ENCODE measurements around the gene KIF17.
"Not testable (repeated sequence)": the region's sequence is repeated elsewhere in the genome, so short reads cannot be mapped to it uniquely, and the experiment has no call there.

KIF17 gene

GRCh38 chr1:20727746-20728316 lies 10.0 kb upstream of the KIF17 start:
- DNase-seq (ENCODE audit: low read depth in 2 of 2, low spot score in 1 of 2) = no peak

DNA sequence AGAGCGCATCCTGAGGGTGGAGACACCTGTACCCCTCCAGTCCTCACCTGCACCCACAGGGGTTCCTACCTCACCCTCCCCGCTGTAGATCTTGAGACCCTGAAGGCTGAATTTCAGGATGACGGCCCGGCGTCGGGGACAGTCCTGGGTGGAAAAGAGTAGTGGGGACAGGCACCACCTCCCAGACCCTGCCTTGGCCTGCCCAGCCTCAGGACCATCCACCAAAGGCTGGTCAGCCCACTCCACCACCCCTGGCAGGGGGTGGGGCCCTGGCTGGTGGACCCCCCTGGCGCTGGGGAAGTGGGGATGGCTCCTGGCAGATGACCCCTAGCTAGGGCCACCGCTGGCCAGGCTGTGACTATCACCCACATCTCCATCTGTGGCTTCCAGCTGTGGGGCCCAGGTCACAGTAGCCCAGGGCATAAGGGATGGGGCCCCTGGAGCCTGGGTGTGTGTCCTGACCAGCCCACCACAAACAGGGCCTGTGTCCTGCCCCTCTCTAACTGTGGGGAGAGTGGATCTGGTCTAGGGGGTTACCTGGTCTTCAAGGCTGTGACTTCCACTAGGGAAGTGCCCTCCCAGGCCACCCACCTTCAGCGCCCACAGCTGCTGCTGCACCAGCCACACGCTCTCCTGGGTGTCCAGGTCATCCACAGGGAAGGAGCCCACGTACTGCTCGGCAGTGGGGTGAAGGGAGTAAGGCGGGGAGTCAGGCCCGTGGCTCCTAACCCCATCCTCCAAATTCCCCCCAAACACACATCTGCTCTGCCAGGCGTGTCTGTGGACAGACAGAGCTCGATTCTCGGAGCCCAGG lies 9.3 kb upstream of the KIF17 start:
- DNase-seq (ENCODE audit: low read depth in 2 of 2, low spot score in 1 of 2) = no peak

DNA sequence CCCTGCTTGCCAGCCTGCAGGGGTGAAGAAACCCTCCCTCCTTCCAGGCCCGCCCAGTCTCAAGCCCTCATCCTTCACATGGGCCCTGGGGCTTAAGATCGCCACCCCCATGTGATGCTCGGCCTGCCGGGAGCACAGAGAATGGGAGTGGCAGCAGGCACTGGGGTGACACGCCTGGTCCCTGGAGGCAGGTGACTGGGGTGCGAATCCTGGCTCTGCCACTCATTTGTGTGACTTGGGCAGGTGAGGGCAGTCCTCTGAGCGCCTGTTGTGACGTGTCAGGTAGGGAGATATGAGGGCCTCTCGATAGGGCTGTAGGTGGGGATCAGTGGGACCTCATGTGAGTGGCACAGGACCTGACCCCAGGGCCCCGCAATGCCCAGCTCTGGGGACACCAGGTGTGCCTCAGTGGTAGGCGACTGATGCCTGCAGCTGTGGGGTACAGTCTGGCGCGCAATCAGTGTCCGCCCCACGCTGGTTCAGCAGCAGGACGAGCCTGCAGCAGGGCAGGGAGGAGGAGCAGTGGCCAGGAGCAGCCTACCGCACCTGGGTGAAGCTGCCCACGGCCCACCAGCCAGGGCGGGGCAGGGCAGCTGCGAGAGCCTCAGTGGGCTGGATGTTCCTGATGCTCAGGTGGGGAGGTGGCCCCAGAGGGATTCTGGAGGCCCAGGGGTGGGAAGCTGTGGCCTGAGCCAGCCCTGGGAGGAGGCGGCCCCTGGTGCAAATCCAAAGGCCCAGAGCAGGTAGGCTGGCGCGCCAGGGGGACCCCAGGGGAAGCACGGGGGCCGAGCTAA lies 8.5 kb upstream of the KIF17 start:
- DNase-seq (ENCODE audit: low read depth in 2 of 2, low spot score in 1 of 2) = no peak

DNA sequence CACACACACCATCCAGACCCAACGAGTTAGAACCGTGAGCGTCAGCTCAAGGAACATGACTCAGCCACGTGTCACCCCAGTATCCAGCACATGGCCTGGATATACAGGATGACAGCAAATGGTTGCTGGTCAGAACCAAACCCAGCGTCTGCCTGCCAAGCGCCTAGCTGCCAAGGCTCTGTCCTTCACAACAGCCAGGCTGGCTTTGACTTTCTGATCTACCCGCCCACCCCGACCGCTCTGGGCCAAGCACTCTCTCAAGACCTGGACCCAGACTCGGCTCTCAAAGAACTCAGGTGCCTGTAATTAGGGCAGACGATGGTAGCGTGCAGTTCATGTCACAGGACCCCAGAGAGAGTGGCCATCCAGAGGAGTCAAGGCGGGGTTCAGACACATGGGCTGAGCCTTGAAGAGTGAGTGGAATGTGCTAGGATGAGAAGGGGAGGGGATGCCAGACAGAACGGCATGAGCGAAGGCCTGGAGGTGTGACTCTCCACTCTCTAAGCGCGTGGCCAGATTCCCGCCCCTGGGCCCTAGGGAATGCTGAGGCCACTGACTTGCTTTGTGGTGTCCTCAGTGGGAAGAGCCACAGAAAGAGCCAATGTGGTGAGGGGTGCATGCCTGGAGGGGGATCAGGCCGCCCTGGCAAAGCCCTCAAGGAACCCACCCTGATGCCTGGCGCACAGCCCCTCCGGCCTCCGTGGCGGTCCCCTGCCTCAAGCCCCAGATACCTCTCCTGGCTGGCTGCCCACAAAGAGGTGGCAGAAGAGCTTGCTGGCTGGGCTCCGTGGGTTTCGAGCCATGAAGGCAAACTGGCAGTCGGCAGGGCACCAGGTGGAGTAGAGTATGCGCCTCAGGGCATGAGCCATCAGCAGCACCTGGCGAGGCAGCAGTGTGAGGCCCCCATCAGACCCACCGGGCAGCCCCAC lies 7.6 kb upstream of the KIF17 start:
- DNase-seq (ENCODE audit: low read depth in 2 of 2, low spot score in 1 of 2) = no peak

- DNase-seq (ENCODE audit: low read depth in 2 of 2, low spot score in 1 of 2) = no peak
These were observed 6.8 kb upstream of the KIF17 start for GRCh38 chr1:20724364-20725188.

GRCh38 chr1:20723537-20724363 lies 5.9 kb upstream of the KIF17 start:
- DNase-seq (ENCODE audit: low read depth in 2 of 2, low spot score in 1 of 2) = no peak

DNA sequence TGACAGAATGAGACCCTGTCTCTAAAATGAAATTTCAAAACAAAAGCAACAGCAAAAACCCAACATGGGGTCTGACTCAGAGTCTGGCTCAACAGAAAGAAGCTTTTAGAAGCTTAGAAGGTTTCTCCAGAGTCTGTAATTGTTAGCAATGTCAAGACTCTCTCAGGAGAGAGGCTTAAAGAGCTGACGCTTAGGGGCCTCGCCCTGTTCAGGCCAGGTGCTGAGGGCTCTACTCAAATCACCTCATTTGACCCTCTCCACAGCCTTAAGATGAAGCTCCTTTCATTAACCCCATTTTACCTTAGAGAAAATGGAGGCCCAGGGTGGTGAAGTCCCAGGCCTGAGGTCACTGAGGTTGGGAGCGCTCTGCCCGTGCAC lies 5.3 kb upstream of the KIF17 start:
- DNase-seq (ENCODE audit: low read depth in 2 of 2, low spot score in 1 of 2) = no peak

DNA sequence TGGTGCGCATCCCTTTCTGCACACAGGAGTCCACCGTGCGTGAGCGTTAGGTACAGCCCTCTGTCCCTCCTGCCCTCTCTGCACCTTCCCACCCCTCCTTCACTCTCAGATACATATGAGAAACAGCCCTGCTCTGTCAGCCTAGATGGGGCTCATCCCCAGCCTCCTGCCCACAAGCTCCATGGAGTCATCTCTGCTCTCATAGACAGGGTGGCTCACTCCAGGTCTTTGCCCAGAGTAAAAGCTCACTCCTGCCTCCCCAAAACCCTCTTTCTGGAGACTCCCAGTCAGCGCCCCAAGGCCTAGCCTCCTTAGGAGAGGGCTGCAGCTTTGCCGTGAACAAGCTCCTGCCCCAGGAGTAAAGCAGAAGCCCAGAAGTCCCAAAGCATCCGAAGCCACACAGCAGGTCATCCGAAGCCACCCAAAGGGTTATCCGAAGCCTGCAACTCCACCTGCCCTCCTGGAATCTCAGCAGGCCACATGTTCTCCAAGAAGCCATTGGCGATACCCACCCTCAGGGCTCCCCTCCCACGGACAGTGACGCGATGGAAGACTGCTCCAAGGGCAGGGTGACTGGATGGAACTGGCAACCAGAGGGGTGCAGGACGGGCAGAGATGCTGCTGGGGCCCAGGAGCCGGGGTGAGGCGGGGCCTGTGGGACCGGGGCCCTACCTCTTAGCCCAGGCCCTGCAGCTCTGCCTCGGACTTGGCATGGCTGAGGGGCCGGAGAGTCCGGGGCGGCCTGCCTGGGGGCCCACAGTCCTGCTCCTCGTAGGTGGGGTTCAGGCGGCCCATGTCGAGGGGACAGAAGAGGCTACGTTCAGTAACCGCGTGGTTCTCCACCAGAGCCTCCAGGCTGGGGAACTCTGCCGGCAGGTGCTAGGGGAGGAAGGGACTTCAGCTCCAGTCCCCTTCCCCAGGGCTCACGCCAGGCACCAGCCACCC lies 3.6 kb upstream of the KIF17 start:
- no peak for DNase-seq (ENCODE audit: low read depth in 2 of 2, low spot score in 1 of 2)

GRCh38 chr1:20720631-20721091 lies 2.9 kb upstream of the KIF17 start:
- no peak for DNase-seq (ENCODE audit: low read depth in 2 of 2, low spot score in 1 of 2)

DNA sequence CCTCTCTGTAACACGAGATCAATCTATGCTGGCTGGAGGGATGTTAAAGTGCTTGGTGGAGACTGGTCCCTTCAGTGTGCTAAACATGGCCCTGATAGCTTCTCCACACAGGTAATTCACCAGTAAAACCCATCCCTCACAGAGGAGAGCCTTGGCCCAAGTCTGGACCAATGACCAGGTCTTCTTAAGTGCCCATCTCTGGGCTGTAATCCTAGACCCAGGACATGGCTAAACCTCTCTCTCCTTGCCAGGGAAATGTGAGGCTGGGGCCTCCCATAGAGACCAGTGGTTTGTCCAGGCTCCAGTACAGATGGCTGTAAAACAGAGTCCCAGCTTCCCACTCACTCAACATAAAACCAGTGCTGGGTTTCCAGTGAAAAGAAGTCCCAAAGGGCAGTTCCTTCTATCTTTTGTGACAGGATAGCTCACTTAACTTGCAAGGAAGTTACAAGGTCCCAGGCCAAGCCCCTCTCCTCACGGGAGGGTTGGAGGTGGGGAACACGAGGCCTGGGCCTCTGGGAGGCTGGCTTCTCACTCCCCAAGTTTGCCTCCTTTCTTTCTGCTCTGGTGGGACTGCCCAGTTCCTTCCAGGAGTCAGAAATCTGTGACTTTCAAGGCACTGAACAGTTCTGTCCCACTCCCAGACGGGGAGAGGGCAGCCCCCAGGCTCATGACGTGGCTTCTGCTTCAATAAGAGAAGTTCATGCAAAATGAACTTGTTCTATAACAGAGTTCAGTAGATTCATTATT lies 2.2 kb upstream of the KIF17 start:
- DNase-seq (ENCODE audit: low read depth in 2 of 2, low spot score in 1 of 2) = no peak

DNA sequence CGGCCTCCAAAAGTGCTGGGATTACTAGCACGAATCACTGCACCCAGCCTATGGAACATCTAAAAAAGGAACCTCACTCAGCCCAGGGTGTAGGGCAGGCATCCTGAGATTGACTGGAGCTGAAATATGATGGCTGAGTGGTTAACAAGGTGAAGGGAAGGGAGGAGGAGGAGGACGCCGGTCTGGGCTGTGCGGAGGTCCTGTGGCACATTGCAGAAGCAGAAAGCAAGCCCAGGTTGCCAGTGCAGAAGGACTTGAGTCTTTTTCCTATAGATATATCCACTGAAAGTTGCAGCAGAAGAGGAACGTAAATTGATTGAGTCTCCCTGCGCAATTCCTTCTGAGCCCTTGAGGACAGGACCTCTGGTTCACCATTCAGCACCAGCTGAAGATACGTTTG lies 1.5 kb upstream of the KIF17 start:
- no peak for DNase-seq (ENCODE audit: low read depth in 2 of 2, low spot score in 1 of 2)

- DNase-seq (ENCODE audit: low read depth in 2 of 2, low spot score in 1 of 2) = not testable (repeated sequence)
These were observed 606 bp upstream of the KIF17 start for GRCh38 chr1:20718343-20718882.

DNA sequence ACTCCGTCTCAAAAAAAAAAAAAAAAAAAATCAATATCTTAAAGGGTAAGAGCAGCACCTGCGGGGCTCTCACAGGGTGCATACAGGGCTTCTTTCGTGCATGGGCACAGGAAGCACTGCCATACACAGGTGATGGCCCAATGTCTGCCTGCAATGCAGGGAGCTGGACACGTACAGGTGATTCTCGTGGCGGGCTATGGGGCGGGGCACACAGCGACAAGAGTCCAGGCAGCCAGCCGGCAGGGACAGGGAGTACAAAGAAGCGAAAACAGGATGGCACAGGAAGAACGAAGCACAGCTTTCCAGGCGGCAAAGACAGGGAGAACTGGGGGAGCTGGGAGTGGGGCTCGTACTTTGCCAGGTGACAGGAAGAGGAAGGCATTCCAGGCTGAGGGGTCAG lies 1.6 kb downstream of the KIF17 start:
- no peak for DNase-seq (ENCODE audit: low read depth in 2 of 2, low spot score in 1 of 2)

DNA sequence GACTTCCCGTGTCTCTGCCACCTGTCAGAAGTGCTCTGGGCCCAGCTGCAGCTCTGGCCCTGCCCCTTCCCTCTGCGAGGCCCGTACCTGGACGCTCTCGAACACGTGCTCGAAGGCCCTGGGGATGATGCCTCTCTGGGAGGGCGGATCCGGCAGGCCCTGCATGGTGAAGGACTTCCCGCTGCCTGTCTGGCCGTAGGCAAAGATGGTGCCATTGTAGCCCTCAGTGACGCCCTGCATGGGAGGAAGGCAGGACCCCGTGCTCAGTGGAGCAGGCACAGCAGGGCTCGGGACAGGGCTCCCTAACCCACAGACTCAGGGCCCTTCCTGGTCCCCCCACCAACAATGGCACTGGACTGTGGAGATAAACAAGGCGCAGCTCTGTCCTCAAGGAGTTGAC lies 2.4 kb downstream of the KIF17 start:
- DNase-seq (ENCODE audit: low read depth in 2 of 2, low spot score in 1 of 2) = no peak

- DNase-seq (ENCODE audit: low read depth in 2 of 2, low spot score in 1 of 2) = no peak
These were observed 4.4 kb downstream of the KIF17 start for GRCh38 chr1:20713440-20713839.

DNA sequence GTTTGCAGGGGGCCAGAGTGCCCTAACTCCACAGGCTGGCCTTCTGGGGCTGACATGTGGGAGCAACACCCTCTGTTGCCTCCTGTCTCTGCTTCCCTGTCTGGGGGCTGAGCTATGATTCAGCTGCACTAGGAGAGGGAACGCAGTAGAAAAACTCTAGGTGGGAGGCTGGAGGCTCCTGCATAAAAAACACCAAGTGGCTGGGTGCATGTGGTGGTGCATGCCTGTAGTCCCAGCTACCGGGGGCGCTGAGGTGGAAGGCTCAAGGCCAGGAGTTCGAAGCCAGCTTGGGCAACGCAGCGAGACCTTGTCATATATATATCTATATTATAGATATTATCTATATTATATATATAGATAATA lies 5.6 kb downstream of the KIF17 start:
- no peak for DNase-seq (ENCODE audit: low read depth in 2 of 2, low spot score in 1 of 2)

Data from stimulated activated CD8-positive, alpha-beta memory T cell treated with anti-CD3 and anti-CD28 coated beads, Interleukin-4, amount 100 ng/mL, for 1 hour (primary cell).